Lower leg skin (tissue), 4 donors: Measurements from ENCODE around the gene RGS9BP. TPM values are rescaled to one million over a fixed set of nuclear protein-coding genes. Genes with fewer than 3 reads are reported as not detected.

Experiments used
- DNase-seq, 2 donors: peaks; one replicate each; pipeline ENCODE4 v3.0.0-alpha.2; 2019; ENCODE audit warnings: low spot score in 2 of 2
- H3K4me3 ChIP-seq: fragments of 200-600 bp; sonication (generic); 2 replicates; pipeline ENCODE4 v1.5.1; 2017; ENCODE audit warnings: mild to moderate bottlenecking, low read depth; ENCODE audit not compliant: poor library complexity, severe bottlenecking
- CTCF ChIP-seq, 3 donors: fragments of 450-650 bp; IDR thresholded peaks; one replicate each; pipeline ENCODE4 v1.5.1; 2016; ENCODE audit warnings: antibody characterized with exemption in 3 of 3, mild to moderate bottlenecking in 3 of 3, moderate library complexity in 2 of 3
- POLR2A ChIP-seq, 2 donors: fragments of 450-650 bp; IDR thresholded peaks; one replicate each; pipeline ENCODE4 v1.6.1; 2016 to 2017; ENCODE audit warnings: antibody characterized with exemption in 2 of 2, mild to moderate bottlenecking in 1 of 2, moderate library complexity in 1 of 2
- WGBS, 2 donors: methylation state at CpG; one replicate each; pipeline ENCODE4 v1.1.5; 2018; 5-methylcytosine and 5-hydroxymethylcytosine counted together
- intact Hi-C: fragments of 100-400 bp; cut with DNase I; formaldehyde crosslinking; loops from one replicate; pipeline ENCODE4 v1.15.0; 2023; ENCODE audit warnings: low total_unique reads
- total RNA-seq, 4 donors: library from RNA; depleted of rRNA; stranded (reverse); fragments of >200 nt; gene quantifications; one replicate each; pipeline ENCODE4 v1.1.0, GENCODE V29; 2016

The RGS9BP gene
- total RNA-seq, 4 donors from 2014 or later: 1.0 to 2.9 (median 1.7) TPM

- WGBS, 2 donors: 28 to 33% methylated on average over 19 to 27 of the region's 33 CpGs
- H3K4me3 ChIP-seq: no peak overlapping the region
- DNase-seq: no peak
- TF ChIP-seq POLR2A (IDR thresholded peaks at IDR 0.05): no peak
- TF ChIP-seq CTCF (IDR thresholded peaks at IDR 0.05): no peak
- intact Hi-C loops: no loop called here
These were observed 1.3 kb downstream of the RGS9BP start for GRCh38 chr19:32676895-32677359.

GRCh38 chr19:32677657-32678056 lies 2.0 kb downstream of the RGS9BP start:
- H3K4me3 ChIP-seq: no peak overlapping the region
- no peak for TF ChIP-seq CTCF (IDR thresholded peaks at IDR 0.05)
- no peak for TF ChIP-seq POLR2A (IDR thresholded peaks at IDR 0.05)
- intact Hi-C loops: no loop called here
- DNase-seq: no peak
- WGBS, 2 donors: 73 to 75% methylated on average over 9 of the region's 9 CpGs

GRCh38 chr19:32680986-32681385 lies 5.3 kb downstream of the RGS9BP start:
- no peak for DNase-seq
- intact Hi-C loops: no loop called here
- no peak overlapping the region for H3K4me3 ChIP-seq
- TF ChIP-seq POLR2A (IDR thresholded peaks at IDR 0.05) (no peak), CTCF (IDR thresholded peaks at IDR 0.05) (no peak)
- WGBS, 2 donors: 79 to 82% methylated on average over 2 of the region's 2 CpGs

- TF ChIP-seq POLR2A (IDR thresholded peaks at IDR 0.05): no peak
- no peak for TF ChIP-seq CTCF (IDR thresholded peaks at IDR 0.05)
- H3K4me3 ChIP-seq: no peak overlapping the region
- DNase-seq: no peak
- WGBS, 2 donors: 51 to 56% methylated on average over 4 of the region's 4 CpGs
- intact Hi-C loops: no loop called here
These were observed 6.7 kb downstream of the RGS9BP start for GRCh38 chr19:32682317-32682716.

- TF ChIP-seq POLR2A (IDR thresholded peaks at IDR 0.05) (no peak), CTCF (IDR thresholded peaks at IDR 0.05) (no peak)
- no peak overlapping the region for H3K4me3 ChIP-seq
- intact Hi-C loops: no loop called here
- DNase-seq: no peak
- WGBS, 2 donors: 93 to 94% methylated on average over 6 of the region's 6 CpGs
These were observed 11.3 kb downstream of the RGS9BP start for GRCh38 chr19:32686847-32687475.

GRCh38 chr19:32687681-32688080 lies 12.0 kb downstream of the RGS9BP start:
- DNase-seq: no peak
- intact Hi-C loops: no loop called here
- WGBS, 2 donors: 91 to 92% methylated on average over 4 of the region's 4 CpGs

More at GRCh38 chr19:32687681-32688080, 12.0 kb downstream of the RGS9BP start:
- H3K4me3 ChIP-seq: no peak overlapping the region
- TF ChIP-seq POLR2A (IDR thresholded peaks at IDR 0.05) (no peak), CTCF (IDR thresholded peaks at IDR 0.05) (no peak)
